HL-60/S4 (cell line): ENCODE results near the gene SCN4B.
"Not testable (repeated sequence)": the region's sequence is repeated elsewhere in the genome, so short reads cannot be mapped to it uniquely, and the experiment has no call there.

Experiments
- in situ Hi-C: fragments of 300-500 bp; cut with MboI; formaldehyde crosslinking; loops from 2 replicates; pipeline ENCODE4 v1.14.3; 2022; ENCODE audit warnings: low sequenced_read_pairs

The SCN4B gene

GRCh38 chr11:118152552-118153471 is at the start of gene SCN4B:
Gene SCN4B, minus strand, starts transcription at chr11:118152823. Its CDS starts 150 bp downstream, at chr11:118152673.
- in situ Hi-C loops, result no loop called here

GRCh38 chr11:118201966-118202365 is 49.3 kb upstream of the SCN4B start:
- in situ Hi-C loops, result no loop called here

GRCh38 chr11:118200901-118201680 is 48.5 kb upstream of the SCN4B start:
- in situ Hi-C loops, result no loop called here

- in situ Hi-C loops, result no loop called here
Measured at GRCh38 chr11:118200497-118200896, 47.9 kb upstream of the SCN4B start.

GRCh38 chr11:118199135-118199534 is 46.5 kb upstream of the SCN4B start:
- in situ Hi-C loops, result loop anchor here (5.0 to 10.0 kb wide), 3 partner anchors 93 to 296 kb away; partner anchors contain the start of genes CD3D and CD3G

GRCh38 chr11:118198370-118198769 is 45.7 kb upstream of the SCN4B start:
- in situ Hi-C loops, result loop anchor here (5.0 to 10.0 kb wide), 3 partner anchors 94 to 296 kb away; partner anchors contain the start of genes CD3D and CD3G

GRCh38 chr11:118194835-118195627 is 42.4 kb upstream of the SCN4B start:
- in situ Hi-C loops, result loop anchor here (5.0 to 10.0 kb wide), 3 partner anchors 97 to 300 kb away; partner anchors contain the start of genes CD3D and CD3G

- in situ Hi-C loops, result loop anchor here (10.0 kb wide), 1 partner anchor 301 kb away; no protein-coding TSS in a partner anchor
Measured at GRCh38 chr11:118193910-118194566, 41.4 kb upstream of the SCN4B start.

- in situ Hi-C loops, result loop anchor here (10.0 kb wide), 1 partner anchor 302 kb away; no protein-coding TSS in a partner anchor
Measured at GRCh38 chr11:118192817-118193216, 40.2 kb upstream of the SCN4B start.

- in situ Hi-C loops, result loop anchor here (10.0 kb wide), 1 partner anchor 304 kb away; no protein-coding TSS in a partner anchor
Measured at GRCh38 chr11:118190942-118191506, 38.4 kb upstream of the SCN4B start.

GRCh38 chr11:118186346-118187107 is 33.9 kb upstream of the SCN4B start:
- in situ Hi-C loops, result no loop called here

- in situ Hi-C loops, result no loop called here
Measured at GRCh38 chr11:118184784-118185579, 32.4 kb upstream of the SCN4B start.

GRCh38 chr11:118183691-118184090 is 31.1 kb upstream of the SCN4B start:
- in situ Hi-C loops, result not testable (repeated sequence)

- in situ Hi-C loops, result no loop called here
Measured at GRCh38 chr11:118180300-118180703, 27.7 kb upstream of the SCN4B start.

- in situ Hi-C loops, result loop anchor here (10.0 kb wide), 1 partner anchor 352 kb away; the partner anchor contains the start of gene FXYD2
Measured at GRCh38 chr11:118176778-118177134, 24.1 kb upstream of the SCN4B start.

GRCh38 chr11:118175993-118176777 is 23.6 kb upstream of the SCN4B start, which contains the start of gene SCN2B:
Gene SCN2B, minus strand, starts transcription at chr11:118176639. Its CDS starts 208 bp downstream, at chr11:118176431.
- in situ Hi-C loops, result loop anchor here (10.0 kb wide), 1 partner anchor 351 kb away; the partner anchor contains the start of gene FXYD2
